SU-DHL-6 (cell line): ENCODE results near the gene HDAC7.
A peak's percentile ranks its signal among the peaks of the same experiment; 100 is the strongest.

Source experiments
- H2AFZ ChIP-seq: fragments of 200-600 bp; sonication (generic); 2 replicates; pipeline ENCODE4 v1.6.1; 2014; ENCODE audit warnings: low read depth, mild to moderate bottlenecking, moderate library complexity, mixed read lengths, antibody characterized with exemption, low read length; ENCODE audit not compliant: severe bottlenecking
- H3F3A ChIP-seq: fragments of 200-600 bp; shearing (Covaris generic); 2 replicates; pipeline ENCODE4 v1.6.0; 2016; ENCODE audit warnings: antibody characterized with exemption, mild to moderate bottlenecking; ENCODE audit not compliant: insufficient read depth
- H3K27ac ChIP-seq: fragments of 200-600 bp; sonication (generic); 2 replicates; pipeline ENCODE4 v1.5.1; 2016; ENCODE audit warnings: low read depth, mild to moderate bottlenecking, low read length, moderate library complexity, mixed read lengths
- H3K27me3 ChIP-seq: fragments of 200-600 bp; sonication (generic), shearing (Covaris generic); 2 replicates; pipeline ENCODE4 v1.6.0; 2014; ENCODE audit warnings: mild to moderate bottlenecking, low read length
- H3K36me3 ChIP-seq: fragments of 200-600 bp; sonication (generic); 2 replicates; pipeline ENCODE4 v1.6.1; 2014; ENCODE audit warnings: mild to moderate bottlenecking, low read length, mixed read lengths
- H3K4me2 ChIP-seq: fragments of 300-600, 200-600 bp; shearing (Covaris generic), sonication (generic); 2 replicates; pipeline ENCODE4 v1.6.0; 2014; ENCODE audit warnings: low read length, low read depth, mild to moderate bottlenecking; ENCODE audit not compliant: poor library complexity, severe bottlenecking
- H3K4me3 ChIP-seq: fragments of 200-600 bp; sonication (generic); 2 replicates; pipeline ENCODE4 v1.5.1; 2014; ENCODE audit warnings: antibody characterized with exemption, low read length, mild to moderate bottlenecking, mixed read lengths; ENCODE audit not compliant: insufficient read depth, poor library complexity, severe bottlenecking
- H3K79me2 ChIP-seq: fragments of 200-600 bp; sonication (generic); 2 replicates; pipeline ENCODE4 v1.6.1; 2014; ENCODE audit warnings: mild to moderate bottlenecking, low read length, moderate library complexity; ENCODE audit not compliant: insufficient read depth
- H3K9ac ChIP-seq: fragments of 200-600 bp; sonication (generic); 2 replicates; pipeline ENCODE4 v1.7.0; 2014; ENCODE audit warnings: mild to moderate bottlenecking, low read length
- H3K9me2 ChIP-seq: fragments of 200-600 bp; sonication (generic); replicated peaks from 2 replicates; pipeline ENCODE4 v1.6.1; 2014; ENCODE audit warnings: low read length; ENCODE audit not compliant: insufficient read depth
- H3K9me3 ChIP-seq: fragments of 200-600 bp; sonication (generic); 2 replicates; pipeline ENCODE4 v1.6.1; 2014; ENCODE audit warnings: low read length, mixed read lengths; ENCODE audit not compliant: insufficient read depth
- H4K20me1 ChIP-seq: fragments of 200-600 bp; sonication (generic); 2 replicates; pipeline ENCODE4 v1.6.1; 2014; ENCODE audit warnings: low read depth, mild to moderate bottlenecking, antibody characterized with exemption, low read length, moderate library complexity, mixed read lengths
- EZH2phosphoT487 ChIP-seq: fragments of 200-600 bp; sonication (generic), shearing (Covaris generic); conservative IDR thresholded peaks from 2 replicates; pipeline ENCODE4 v1.6.1; 2018; ENCODE audit warnings: mild to moderate bottlenecking, antibody characterized with exemption, low read length, moderate library complexity, mixed read lengths
- TF ChIP-seq, protein P1 (sequence below): fragments of 200-600 bp; sonication (generic); IDR thresholded peaks from one replicate; pipeline ENCODE4 v1.5.1; 2017; ENCODE audit warnings: antibody characterized with exemption, mild to moderate bottlenecking, low read length, moderate library complexity; ENCODE audit not compliant: insufficient read depth, poor library complexity, severe bottlenecking

HDAC7 gene

DNA sequence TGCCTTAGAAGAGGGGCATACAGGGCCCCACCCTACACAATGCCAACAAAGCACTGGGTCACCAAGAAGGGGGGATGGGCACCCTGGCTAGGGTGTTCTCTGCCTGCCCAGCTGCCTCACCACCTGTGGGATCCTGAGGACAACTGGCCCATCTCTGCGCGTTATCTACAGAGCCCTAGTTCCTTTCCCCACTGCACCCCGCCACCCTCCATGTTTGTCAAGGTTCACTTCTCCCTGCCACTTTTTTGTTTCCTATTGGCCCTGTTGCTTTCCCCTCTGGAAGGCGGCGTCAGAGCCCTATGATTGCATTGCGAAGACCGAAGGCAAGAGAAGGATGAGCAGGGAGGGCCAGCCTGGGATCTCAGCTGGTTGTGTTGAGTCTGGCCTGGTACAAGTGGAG, 45.0 kb downstream of the HDAC7 start:
- Histone ChIP-seq H3K9me3 (no peaks in the 10 kb centered on the region), H4K20me1 (no peaks in the 10 kb centered on the region), H3K4me2 (no peak overlapping the region), H3K9me2 (no peaks in the 10 kb centered on the region), H2AFZ (no peak overlapping the region), H3K79me2 (no peaks in the 10 kb centered on the region), H3F3A (0 out of 2 replicates have a peak, but pooled peaks cover 1% of the 10 kb centered on the region), H3K27me3 (no peaks in the 10 kb centered on the region), H3K36me3 (no peaks in the 10 kb centered on the region), H3K4me3 (no peak overlapping the region), H3K27ac (no peak overlapping the region), H3K9ac (no peak overlapping the region)
- no peak for TF ChIP-seq EZH2phosphoT487
- TF ChIP-seq, protein P1, sequence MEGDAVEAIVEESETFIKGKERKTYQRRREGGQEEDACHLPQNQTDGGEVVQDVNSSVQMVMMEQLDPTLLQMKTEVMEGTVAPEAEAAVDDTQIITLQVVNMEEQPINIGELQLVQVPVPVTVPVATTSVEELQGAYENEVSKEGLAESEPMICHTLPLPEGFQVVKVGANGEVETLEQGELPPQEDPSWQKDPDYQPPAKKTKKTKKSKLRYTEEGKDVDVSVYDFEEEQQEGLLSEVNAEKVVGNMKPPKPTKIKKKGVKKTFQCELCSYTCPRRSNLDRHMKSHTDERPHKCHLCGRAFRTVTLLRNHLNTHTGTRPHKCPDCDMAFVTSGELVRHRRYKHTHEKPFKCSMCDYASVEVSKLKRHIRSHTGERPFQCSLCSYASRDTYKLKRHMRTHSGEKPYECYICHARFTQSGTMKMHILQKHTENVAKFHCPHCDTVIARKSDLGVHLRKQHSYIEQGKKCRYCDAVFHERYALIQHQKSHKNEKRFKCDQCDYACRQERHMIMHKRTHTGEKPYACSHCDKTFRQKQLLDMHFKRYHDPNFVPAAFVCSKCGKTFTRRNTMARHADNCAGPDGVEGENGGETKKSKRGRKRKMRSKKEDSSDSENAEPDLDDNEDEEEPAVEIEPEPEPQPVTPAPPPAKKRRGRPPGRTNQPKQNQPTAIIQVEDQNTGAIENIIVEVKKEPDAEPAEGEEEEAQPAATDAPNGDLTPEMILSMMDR = no peak

DNA sequence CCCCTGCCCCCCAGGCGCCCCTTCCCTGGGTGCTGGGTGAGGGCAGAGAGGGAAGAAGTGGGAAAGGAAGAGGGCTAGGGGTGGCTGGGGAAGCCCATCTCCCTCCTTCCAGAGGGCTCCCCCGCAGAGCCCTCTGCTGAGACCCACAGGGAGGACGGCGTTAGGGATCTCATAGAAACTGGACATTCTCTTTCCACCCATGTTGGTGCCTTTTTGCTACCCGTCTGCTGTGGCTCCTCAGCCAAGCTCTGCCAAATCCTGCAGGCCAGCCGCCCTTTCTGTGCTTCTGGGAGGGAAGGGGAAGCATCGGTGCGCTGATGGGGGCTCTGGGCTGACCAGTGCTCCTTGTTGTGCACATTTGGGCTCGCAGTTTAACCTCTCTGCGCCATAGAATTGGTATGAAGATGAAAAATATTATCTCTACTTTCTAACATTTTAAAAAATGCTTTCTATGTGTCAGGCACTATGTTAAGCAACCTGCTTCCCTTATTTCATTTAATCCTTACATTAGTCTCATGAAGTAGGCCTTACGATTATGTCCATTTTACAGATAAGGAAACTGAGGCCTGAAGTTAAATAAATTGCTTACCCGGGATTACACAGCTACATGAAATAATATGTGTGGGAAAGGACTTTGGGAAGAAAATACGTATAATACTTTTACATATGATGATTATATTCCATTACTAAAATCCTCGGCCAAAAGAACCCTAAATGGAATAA, 45.7 kb downstream of the HDAC7 start:
- no peak overlapping the region for H3K27ac ChIP-seq
- peak overlapping the region; percentile 94 for H2AFZ ChIP-seq
- no peaks in the 10 kb centered on the region for H3K79me2 ChIP-seq

DNA sequence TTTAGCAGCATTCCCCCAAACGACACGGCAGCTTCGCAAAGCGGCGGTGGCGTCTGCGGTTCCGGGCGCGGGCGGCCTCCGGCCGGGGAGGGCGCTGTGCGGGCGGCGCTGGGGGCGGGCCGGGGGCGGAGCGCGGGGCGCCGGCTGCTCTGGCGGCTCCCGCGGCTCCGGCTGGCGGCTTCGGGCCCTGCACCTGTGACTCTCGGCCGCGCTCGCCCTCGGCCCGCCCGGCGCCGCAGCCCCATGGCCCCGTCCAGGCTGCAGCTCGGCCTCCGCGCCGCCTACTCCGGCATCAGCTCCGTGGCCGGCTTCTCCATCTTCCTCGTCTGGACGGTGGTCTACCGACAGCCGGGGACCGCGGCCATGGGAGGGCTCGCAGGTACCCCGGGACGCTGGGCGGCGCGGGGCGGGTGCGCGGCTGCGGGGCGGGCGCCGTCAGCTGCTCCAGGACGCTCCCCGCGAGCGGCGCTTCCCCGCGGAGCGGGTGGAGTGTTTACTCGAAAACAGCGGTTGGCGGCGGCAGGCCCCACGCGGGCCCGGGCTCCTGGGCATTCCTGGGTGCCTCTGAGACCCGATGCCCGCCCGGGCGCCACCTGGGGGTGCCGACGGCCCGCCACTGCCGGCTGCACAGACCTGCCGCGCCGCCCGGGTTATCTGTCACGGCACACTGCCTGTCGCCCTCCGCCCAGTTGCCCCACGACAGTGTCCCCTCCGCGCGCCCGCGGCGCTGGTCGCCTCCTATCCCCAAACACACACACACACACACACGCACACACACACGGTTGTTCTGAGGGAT, 46.4 kb downstream of the HDAC7 start, which contains the start of gene SLC48A1:
Gene SLC48A1, plus strand, starts transcription at position 177 of the 796 bp plus-strand sequence. Its CDS starts 67 bp downstream, at position 244.
- H3K9me2 ChIP-seq = no peaks in the 10 kb centered on the region
- H3K79me2 ChIP-seq = no peaks in the 10 kb centered on the region
- peak within 1 kb of the TSS; percentile 86 for H3K4me3 ChIP-seq
- H3K9me3 ChIP-seq = no peaks in the 10 kb centered on the region
- H3K27me3 ChIP-seq = no peaks in the 10 kb centered on the region
- TF ChIP-seq EZH2phosphoT487 = no peak
- TF ChIP-seq, protein P1 = peak; percentile 27
- H2AFZ ChIP-seq = peak within 1 kb of the TSS; percentile 94
- H3K36me3 ChIP-seq = no peaks in the 10 kb centered on the region
- H4K20me1 ChIP-seq = no peaks in the 10 kb centered on the region
- peak within 1 kb of the TSS; percentile 43; the same call in 1 of the 2 replicates for H3K27ac ChIP-seq
- H3F3A ChIP-seq = no peaks in the 10 kb centered on the region
- peak within 1 kb of the TSS; percentile 77 for H3K9ac ChIP-seq
- peak within 1 kb of the TSS; percentile 86 for H3K4me2 ChIP-seq

More for the DNA sequence above, 45.7 kb downstream of the HDAC7 start:
- Histone ChIP-seq H3K9me2 (no peaks in the 10 kb centered on the region), H3K9me3 (no peaks in the 10 kb centered on the region), H4K20me1 (no peaks in the 10 kb centered on the region), H3K4me3 (peak overlapping the region; percentile 86), H3K36me3 (no peaks in the 10 kb centered on the region), H3K4me2 (peak overlapping the region; percentile 59), H3K27me3 (no peaks in the 10 kb centered on the region), H3K9ac (peak overlapping the region; percentile 77), H3F3A (no peaks in the 10 kb centered on the region)
- TF ChIP-seq, protein P1 = peak; percentile 6
- no peak for TF ChIP-seq EZH2phosphoT487
